HG02938 (cell line): ENCODE measurements around the gene HDGFL3.
"Not testable (repeated sequence)": the region's sequence is repeated elsewhere in the genome, so short reads cannot be mapped to it uniquely, and the experiment has no call there.

Experiments
- ATAC-seq: cut with Tn5 transposase; IDR thresholded peaks from one replicate; pipeline ENCODE4 v1.9.1; 2021; ENCODE audit warnings: mild to moderate bottlenecking, moderate library complexity; ENCODE audit not compliant: unreplicated experiment

HDGFL3 gene

GRCh38 chr15:83198476-83198875 lies 9.1 kb downstream of the HDGFL3 start:
- ATAC-seq, result no peak

DNA sequence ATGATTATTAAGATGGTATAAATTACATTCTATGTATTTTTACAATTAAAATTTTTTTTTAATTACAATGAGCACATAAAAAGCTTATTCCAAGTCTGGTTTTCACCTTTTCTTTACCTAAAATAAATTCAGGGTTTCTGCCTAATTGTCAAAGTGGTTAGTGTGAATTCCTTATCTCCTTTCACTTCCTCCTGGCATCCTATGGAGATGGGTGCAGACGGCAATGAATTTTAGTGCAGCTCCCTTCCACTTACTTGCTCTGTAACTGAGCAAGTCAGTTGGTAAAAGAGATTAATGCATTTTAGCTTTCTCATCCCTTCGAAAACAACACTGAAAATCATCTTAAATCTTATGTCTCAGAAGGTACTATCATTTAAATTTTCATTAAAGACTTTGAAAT lies 13.1 kb downstream of the HDGFL3 start:
- no peak for ATAC-seq

- ATAC-seq, result no peak
Observed at GRCh38 chr15:83193721-83194120, 13.9 kb downstream of the HDGFL3 start.

GRCh38 chr15:83192742-83193141 lies 14.9 kb downstream of the HDGFL3 start:
- ATAC-seq, result no peak

DNA sequence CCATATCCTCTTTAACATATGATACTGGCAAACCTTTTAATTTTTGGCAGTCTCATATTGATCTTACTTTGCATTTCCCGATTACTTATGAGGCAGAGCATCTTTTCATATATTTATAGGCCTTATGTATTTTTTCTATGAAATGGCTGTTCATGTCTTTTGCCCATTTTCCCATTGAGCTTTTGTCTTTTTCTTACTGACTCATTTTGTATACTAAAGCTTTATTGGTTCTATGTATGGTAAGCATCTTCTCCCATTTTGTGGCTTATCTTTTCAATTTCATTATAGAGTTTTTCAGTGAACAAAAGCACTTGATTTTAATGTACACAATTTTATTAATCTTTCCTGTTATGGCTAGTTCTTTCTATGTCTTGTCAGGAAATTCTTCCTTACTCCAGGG lies 17.2 kb downstream of the HDGFL3 start:
- ATAC-seq, result no peak

DNA sequence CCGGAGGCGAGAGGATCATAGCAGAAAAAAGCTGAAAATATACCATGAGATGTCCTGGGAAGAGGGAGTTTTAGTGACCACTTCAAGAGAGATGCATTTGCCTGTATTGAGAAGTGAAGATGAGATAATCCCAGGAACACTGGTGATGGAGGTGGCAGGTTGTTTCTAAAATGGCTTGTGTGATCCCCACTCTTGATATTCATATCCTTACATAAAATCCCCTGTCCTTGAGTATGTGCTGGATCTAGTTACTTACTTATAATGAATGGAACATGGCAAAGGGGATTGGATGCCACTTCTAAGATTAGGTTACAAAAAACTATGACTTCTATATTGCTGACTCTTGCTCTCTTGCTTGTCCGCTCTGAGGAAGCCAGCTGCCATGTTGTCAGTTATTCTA lies 22.1 kb downstream of the HDGFL3 start:
- ATAC-seq, result no peak

DNA sequence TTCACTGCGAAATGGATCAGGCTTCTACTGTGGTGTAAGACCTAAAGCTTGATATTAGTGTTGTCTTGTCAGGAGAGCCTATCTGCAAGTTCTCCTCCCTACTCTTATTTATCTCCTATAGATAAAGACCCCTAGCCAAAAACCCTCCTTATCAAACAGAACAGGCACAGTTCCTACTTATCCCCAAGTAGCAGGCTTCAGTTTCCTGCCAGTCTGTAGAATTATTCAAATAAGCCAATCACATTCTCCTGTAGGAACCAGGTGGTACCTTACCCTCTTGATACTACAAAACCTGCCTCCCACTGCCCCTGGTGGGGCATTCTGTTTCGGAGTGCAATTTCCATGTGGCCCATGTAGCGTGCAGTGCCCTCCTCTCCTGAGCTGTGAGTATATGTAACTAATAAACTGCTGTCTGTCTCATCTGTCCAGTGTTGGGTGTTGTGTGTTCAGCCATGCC lies 28.7 kb downstream of the HDGFL3 start:
- no peak for ATAC-seq

GRCh38 chr15:83178390-83178789 lies 29.2 kb downstream of the HDGFL3 start:
- ATAC-seq, result no peak

GRCh38 chr15:83174891-83175290 lies 32.7 kb downstream of the HDGFL3 start:
- no peak for ATAC-seq

DNA sequence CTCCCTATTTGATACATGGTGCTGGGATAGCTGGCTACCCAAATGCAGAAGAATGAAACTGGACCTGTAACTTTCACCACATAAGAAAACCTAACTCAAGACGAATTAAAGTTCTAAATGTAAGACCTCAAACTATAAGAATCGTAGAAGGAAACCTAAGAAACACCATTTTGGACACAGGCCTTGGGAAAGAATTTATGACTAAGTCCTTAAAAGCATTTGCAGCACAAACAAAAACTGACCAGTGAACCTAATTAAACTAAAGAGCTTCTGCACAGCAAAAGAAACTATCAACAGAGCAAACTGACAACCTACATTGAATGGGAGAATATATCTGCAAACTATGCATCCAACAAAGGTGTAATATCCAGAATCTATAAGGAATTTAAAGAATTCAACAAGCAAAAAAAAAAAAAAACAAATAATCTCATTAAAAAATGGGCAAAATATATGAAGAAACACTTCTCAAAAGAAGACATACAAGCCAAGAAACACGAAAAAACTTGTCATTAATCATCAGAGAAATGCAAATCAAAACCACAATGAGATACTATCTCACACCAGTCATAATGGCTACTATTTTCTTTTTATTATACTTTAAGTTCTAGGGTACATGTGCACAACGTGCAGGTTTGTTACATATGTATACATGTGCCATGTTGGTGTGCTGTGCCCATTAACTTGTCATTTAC lies 37.0 kb downstream of the HDGFL3 start:
- ATAC-seq, result no peak

DNA sequence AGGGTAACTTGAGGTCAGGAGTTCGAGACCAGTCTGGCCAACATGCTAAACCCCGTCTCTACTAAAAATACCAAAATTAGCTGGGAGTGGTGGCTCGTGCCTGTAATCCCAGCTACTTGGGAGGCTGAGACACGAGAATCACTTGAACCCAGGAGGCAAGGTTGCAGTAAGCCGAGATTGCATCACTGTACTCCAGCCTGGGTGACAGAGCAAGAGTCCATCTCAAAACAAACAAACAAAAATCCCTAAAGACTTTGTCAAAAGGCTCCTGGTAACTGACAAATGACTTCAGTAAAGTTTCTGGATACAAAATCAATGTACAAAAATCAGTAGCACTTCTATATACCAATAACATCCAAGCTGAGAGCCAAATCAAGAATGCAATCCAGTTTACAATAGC lies 38.0 kb downstream of the HDGFL3 start:
- ATAC-seq, result not testable (repeated sequence)

DNA sequence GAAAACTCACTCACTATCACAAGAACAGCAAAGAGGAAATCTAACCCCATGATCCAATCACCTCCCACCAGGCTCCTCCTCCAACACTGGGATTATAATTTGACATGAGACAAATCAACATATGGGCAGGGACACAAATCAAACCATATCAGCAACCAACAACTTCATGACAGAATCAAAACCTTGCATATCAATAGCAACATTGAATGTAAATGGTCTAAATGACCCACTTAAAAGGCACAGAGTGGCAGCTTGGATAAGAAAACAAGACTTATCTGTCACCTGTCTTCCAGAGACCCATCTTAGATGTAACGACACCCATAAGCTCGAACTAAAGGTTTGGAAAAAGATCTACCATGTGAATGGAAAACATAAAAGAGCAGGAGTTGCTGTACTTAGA lies 40.8 kb downstream of the HDGFL3 start:
- ATAC-seq, result no peak

DNA sequence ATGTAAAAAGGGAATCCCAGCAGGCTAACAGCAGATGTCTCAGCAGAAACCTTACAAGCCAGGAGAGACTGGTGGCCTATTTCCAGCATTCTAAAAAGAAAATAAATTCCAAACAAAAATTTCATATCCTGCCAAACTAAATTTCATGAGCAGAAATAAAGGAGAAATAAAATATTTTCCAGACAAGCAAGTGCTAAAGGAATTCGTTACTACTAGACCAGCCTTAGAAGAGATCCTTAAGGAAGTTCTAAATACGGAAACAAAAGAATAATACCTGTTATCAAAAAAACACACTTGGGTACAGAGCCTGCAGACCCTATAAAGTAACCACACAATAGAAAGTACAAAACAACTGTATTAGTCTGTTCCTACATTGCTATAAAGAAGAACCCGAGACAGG lies 41.4 kb downstream of the HDGFL3 start:
- ATAC-seq, result no peak

GRCh38 chr15:83164771-83165404 lies 42.7 kb downstream of the HDGFL3 start:
- no peak for ATAC-seq

- ATAC-seq, result no peak
Observed at GRCh38 chr15:83164111-83164770, 43.4 kb downstream of the HDGFL3 start.

GRCh38 chr15:83163032-83163431 lies 44.6 kb downstream of the HDGFL3 start:
- ATAC-seq, result no peak

DNA sequence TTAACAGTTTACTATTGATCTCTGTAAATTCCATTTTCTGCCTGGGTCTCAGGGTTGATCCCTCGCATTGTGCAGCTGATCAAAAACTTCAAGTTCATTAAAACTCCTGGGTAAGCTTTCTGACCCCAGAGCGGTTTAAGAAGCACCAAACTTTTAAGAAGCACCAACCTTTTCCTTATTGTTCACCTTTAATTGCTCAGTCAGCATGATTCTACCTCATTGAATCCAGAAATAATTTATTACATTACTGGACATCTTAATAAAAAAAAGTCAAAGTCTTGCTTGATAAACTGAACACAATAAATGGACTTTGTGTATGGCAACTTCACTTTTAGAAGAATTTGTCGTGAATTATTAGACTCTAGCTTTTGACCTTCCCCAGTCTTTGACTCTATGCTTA lies 46.9 kb downstream of the HDGFL3 start:
- no peak for ATAC-seq

GRCh38 chr15:83158393-83158792 lies 49.2 kb downstream of the HDGFL3 start:
- no peak for ATAC-seq

DNA sequence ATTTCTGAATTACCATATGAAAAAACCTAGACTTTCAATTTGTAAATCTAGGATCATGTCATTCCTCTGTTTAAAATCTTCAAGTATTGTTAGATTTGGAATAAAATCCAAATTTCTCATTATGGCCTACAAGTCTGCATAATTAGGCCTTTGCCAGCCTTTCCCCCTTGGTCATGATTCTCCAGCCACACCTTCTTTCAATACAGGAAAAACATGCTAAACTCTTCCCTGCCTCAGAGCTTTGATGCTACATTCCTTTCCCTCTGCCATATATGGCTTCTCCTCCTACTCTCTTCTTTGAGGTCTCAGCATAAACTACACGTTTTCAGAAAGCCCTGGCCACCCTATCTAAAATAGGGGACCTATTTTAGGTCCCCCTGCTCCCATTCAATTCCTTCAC lies 51.7 kb downstream of the HDGFL3 start:
- ATAC-seq, result no peak

DNA sequence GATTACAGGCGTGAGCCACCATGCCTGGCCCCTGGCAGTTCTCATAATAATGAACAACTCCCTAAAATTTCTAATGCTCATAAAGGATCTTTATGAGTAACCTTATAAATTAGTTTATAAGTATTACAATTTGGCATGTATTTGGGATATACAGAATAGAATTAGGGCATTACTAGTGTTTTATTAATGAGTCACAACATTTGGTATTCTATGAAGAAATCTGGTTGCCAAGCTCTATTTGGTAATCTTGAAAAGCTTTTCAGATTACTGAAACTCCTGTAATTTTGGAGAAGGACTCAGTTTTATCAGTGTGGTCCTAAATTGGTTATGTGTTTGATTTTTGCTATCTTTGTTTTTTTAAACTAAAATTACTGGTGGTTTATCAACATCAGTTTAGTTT lies 54.3 kb downstream of the HDGFL3 start:
- no peak for ATAC-seq

- ATAC-seq, result no peak
Observed at GRCh38 chr15:83144771-83145170, 62.9 kb downstream of the HDGFL3 start.

DNA sequence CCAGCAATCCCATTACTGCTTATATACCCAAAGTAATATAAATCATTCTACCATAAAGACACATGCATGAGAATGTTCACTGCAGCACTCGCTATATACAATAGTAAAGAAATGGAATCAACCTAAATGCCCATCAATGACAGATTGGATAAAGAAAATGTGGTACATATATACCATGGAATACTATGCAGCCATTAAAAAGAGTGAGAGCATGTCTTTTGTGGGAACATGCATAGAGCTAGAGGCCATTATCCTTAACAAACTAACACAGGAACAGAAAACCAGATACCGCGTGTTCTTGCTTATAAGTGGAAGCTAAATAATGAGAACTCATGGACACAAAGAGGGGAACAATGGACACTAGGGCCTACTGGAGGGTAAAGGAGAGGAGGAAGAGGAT lies 65.5 kb downstream of the HDGFL3 start:
- ATAC-seq, result not testable (repeated sequence)
